Measurements from ENCODE around the gene FNDC3A.

- no peak for TF ChIP-seq CTCF (conservative IDR thresholded peaks at IDR 0.05 in 1 of 2, IDR thresholded peaks at IDR 0.05 in 1 of 2; ENCODE audit: extremely low read depth in 1 of 2, insufficient read depth in 1 of 2, low read depth in 1 of 2, low read length in 2 of 2)
- TF ChIP-seq EZH2 (IDR thresholded peaks at IDR 0.05; ENCODE audit: borderline replicate concordance, low read length) = no peak
These were observed 265.6 kb downstream of the FNDC3A start for GRCh38 chr13:49241296-49241695.
